GM18517 (cell line): ENCODE data around the gene PMM2.

Experiments used
- ATAC-seq: cut with Tn5 transposase; IDR thresholded peaks from one replicate; pipeline ENCODE4 v1.9.1; 2021; ENCODE audit warnings: mild to moderate bottlenecking, moderate library complexity; ENCODE audit not compliant: unreplicated experiment

Gene PMM2

GRCh38 chr16:8885674-8886592, 88.3 kb downstream of the PMM2 start:
- no peak for ATAC-seq

- ATAC-seq = no peak
These were observed 89.2 kb downstream of the PMM2 start for GRCh38 chr16:8886593-8887430.

GRCh38 chr16:8887431-8887765, 89.8 kb downstream of the PMM2 start:
- ATAC-seq = no peak

GRCh38 chr16:8887952-8888560, 90.4 kb downstream of the PMM2 start:
- ATAC-seq = no peak

- ATAC-seq = no peak
These were observed 91.6 kb downstream of the PMM2 start for GRCh38 chr16:8888951-8889892.

- no peak for ATAC-seq
These were observed 92.4 kb downstream of the PMM2 start for GRCh38 chr16:8889893-8890548.

GRCh38 chr16:8890549-8890921, 92.9 kb downstream of the PMM2 start:
- ATAC-seq = no peak

- ATAC-seq = peak; percentile 23
These were observed 94.5 kb downstream of the PMM2 start for GRCh38 chr16:8892101-8892575.

GRCh38 chr16:8893426-8893825, 95.8 kb downstream of the PMM2 start:
- ATAC-seq = no peak

GRCh38 chr16:8893976-8894690, 96.5 kb downstream of the PMM2 start:
- no peak for ATAC-seq

- no peak for ATAC-seq
These were observed 97.2 kb downstream of the PMM2 start for GRCh38 chr16:8894736-8895334.

GRCh38 chr16:8898660-8899318, 101.2 kb downstream of the PMM2 start:
- no peak for ATAC-seq
